ENCODE results near the gene UCKL1. TPM values are rescaled to one million over a fixed set of nuclear protein-coding genes. Genes with fewer than 3 reads are reported as not detected.
A peak's percentile ranks its signal among the peaks of the same experiment; 100 is the strongest.

The UCKL1 gene
- total RNA-seq, 2 experiments from 2014 or later, result 41.3 to 46.1 TPM

DNA sequence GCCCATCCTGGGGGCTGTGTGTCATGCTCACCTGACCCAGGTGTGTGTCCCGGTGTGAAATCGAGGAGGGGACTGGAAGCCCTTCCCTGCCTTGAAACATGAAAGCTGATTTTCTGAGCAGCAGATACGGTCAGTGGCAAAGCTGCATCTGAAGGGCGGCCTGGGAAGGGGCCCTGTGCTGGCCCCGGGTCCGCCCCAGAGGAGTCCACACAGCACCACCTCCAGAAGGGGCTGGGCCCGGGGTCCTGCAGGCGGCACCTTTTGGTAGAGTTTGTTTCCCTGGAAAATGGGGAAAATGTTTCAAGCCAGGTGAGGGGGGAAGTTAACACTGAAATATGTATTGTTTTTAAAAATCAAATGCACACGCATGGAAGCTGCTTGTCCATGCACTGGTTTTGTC is 20.8 kb downstream of the UCKL1 start:
- DNase-seq (peak in 1 of 14 experiments; percentile 8), ATAC-seq (ENCODE audit: poor library complexity) (no peak)
- ChIA-PET POLR2A (no interaction called here), CTCF (no interaction called here)
- H3K4me3 Mint-ChIP-seq, result no peak overlapping the region
- intact Hi-C loops (cut with DNase I, micrococcal nuclease), result no loop called here
- Histone ChIP-seq H3K4me3 (ENCODE audit: low read length) (no peak overlapping the region), H3K36me3 (ENCODE audit: insufficient read depth, low read length) (peaks cover 60% of the 10 kb centered on the region), H3K27ac (ENCODE audit: low read depth in 1 of 2, low read length in 2 of 2) (no peak overlapping the region), H3K4me1 (ENCODE audit: insufficient read depth, low read length) (no peaks in the 10 kb centered on the region), H3K9me3 (ENCODE audit: control insufficient read depth in 1 of 2, insufficient read depth in 1 of 2, low read length in 2 of 2) (peaks cover 0 to 9% of the 10 kb centered on the region in 2 experiments), H3K27me3 (ENCODE audit: control insufficient read depth in 1 of 2, insufficient read depth in 2 of 2, low read length in 2 of 2) (no peaks in the 10 kb centered on the region)
- H3K4me1 Mint-ChIP-seq (ENCODE audit: low read depth), result peaks cover 5% of the 10 kb centered on the region
- peaks cover 53% of the 10 kb centered on the region for H3K36me3 Mint-ChIP-seq (ENCODE audit: low read depth)
- no peaks in the 10 kb centered on the region for H3K27me3 Mint-ChIP-seq
- no peak overlapping the region for H3K27ac Mint-ChIP-seq
- H3K9me3 Mint-ChIP-seq, result no peaks in the 10 kb centered on the region
- TF ChIP-seq, protein P1, sequence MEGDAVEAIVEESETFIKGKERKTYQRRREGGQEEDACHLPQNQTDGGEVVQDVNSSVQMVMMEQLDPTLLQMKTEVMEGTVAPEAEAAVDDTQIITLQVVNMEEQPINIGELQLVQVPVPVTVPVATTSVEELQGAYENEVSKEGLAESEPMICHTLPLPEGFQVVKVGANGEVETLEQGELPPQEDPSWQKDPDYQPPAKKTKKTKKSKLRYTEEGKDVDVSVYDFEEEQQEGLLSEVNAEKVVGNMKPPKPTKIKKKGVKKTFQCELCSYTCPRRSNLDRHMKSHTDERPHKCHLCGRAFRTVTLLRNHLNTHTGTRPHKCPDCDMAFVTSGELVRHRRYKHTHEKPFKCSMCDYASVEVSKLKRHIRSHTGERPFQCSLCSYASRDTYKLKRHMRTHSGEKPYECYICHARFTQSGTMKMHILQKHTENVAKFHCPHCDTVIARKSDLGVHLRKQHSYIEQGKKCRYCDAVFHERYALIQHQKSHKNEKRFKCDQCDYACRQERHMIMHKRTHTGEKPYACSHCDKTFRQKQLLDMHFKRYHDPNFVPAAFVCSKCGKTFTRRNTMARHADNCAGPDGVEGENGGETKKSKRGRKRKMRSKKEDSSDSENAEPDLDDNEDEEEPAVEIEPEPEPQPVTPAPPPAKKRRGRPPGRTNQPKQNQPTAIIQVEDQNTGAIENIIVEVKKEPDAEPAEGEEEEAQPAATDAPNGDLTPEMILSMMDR (IDR thresholded peaks at IDR 0.05), result no peak

DNA sequence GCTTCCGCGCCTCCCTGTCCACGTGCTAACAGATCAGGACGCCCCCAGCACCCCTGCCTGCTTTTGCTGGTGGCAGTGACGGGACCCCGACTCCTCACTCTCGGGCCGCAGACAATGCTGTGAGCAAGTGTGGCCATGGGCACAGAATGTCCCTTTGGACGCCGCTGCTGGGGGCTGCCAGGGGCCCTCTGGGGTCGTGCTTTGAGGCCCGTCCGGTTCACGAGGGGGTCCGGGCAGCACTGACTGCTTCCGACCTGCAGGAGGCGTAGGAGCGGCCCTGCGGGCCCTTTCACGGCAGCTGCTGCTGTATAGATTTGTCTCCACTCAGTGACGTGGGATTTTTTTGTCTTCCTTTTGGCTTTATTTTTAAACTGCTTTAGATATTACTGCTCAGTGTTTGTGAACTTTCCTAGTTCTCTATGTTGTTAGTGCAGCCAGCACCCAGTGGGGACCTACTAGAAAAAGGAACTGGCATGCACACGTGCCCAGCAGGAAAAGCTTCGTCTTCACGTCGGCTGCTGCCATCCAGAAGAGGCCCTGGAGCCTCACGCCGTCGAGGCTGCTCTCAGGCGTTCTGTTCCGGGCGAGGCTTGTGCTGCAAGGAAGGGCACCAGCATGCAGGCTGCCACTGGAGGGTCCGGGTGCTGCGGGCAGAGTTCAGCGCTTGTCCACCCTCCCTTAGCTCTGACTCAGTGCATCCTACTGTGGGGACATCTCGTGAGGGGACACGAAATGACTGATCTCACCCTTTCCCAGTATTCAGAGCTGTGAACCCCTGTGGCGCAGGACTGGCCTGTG is 21.7 kb downstream of the UCKL1 start:
- Histone ChIP-seq H3K4me1 (ENCODE audit: insufficient read depth, low read length) (no peaks in the 10 kb centered on the region), H3K9me3 (ENCODE audit: control insufficient read depth in 1 of 2, insufficient read depth in 1 of 2, low read length in 2 of 2) (peaks cover 0 to 6% of the 10 kb centered on the region in 2 experiments), H3K27me3 (ENCODE audit: control insufficient read depth in 1 of 2, insufficient read depth in 2 of 2, low read length in 2 of 2) (no peaks in the 10 kb centered on the region), H3K27ac (ENCODE audit: low read depth in 1 of 2, low read length in 2 of 2) (no peak overlapping the region), H3K36me3 (ENCODE audit: insufficient read depth, low read length) (peaks cover 60% of the 10 kb centered on the region), H3K4me3 (ENCODE audit: low read length) (no peak overlapping the region)
- ChIA-PET CTCF (no interaction called here), POLR2A (no interaction called here)
- intact Hi-C loops (cut with DNase I, micrococcal nuclease), result no loop called here
- H3K27ac Mint-ChIP-seq, result no peak overlapping the region
- TF ChIP-seq, protein P1 (IDR thresholded peaks at IDR 0.05), result peak; percentile 22
- H3K9me3 Mint-ChIP-seq, result no peaks in the 10 kb centered on the region
- H3K4me1 Mint-ChIP-seq (ENCODE audit: low read depth), result peaks cover 5% of the 10 kb centered on the region
- H3K4me3 Mint-ChIP-seq, result no peak overlapping the region
- peak in 1 of 14 experiments; percentile 33 for DNase-seq
- peaks cover 60% of the 10 kb centered on the region for H3K36me3 Mint-ChIP-seq (ENCODE audit: low read depth)
- H3K27me3 Mint-ChIP-seq, result no peaks in the 10 kb centered on the region
- no peak for ATAC-seq (ENCODE audit: poor library complexity)

DNA sequence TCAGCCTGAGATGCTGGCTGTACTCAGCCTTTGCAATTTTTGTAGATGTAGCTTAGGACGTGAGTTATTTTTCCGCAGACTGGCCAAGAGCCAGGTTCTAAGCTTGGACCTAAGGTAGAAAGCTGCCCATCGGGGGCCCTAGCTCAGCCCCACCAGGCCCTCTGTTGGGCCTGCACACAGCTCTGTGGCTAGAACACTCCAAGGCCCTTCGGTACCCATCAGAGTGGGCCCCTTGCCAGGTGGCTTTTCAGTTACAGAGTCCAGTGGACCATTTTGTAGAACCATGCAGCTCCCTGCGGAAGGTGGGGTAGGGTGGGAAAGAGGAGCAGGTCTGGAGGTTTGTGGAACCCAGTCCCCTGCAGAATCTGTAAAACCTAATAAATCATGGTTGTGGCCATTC is 22.6 kb downstream of the UCKL1 start:
- Mint-ChIP-seq H3K27me3 (no peaks in the 10 kb centered on the region), H3K9me3 (no peaks in the 10 kb centered on the region), H3K27ac (no peak overlapping the region), H3K36me3 (ENCODE audit: low read depth) (peaks cover 67% of the 10 kb centered on the region), H3K4me3 (no peak overlapping the region), H3K4me1 (ENCODE audit: low read depth) (peaks cover 5% of the 10 kb centered on the region)
- Histone ChIP-seq H3K4me1 (ENCODE audit: insufficient read depth, low read length) (no peaks in the 10 kb centered on the region), H3K27me3 (ENCODE audit: control insufficient read depth in 1 of 2, insufficient read depth in 2 of 2, low read length in 2 of 2) (no peaks in the 10 kb centered on the region), H3K36me3 (ENCODE audit: insufficient read depth, low read length) (peaks cover 67% of the 10 kb centered on the region), H3K4me3 (ENCODE audit: low read length) (no peak overlapping the region), H3K27ac (ENCODE audit: low read depth in 1 of 2, low read length in 2 of 2) (no peak overlapping the region), H3K9me3 (ENCODE audit: control insufficient read depth in 1 of 2, insufficient read depth in 1 of 2, low read length in 2 of 2) (peaks cover 0 to 6% of the 10 kb centered on the region in 2 experiments)
- TF ChIP-seq, protein P1 (IDR thresholded peaks at IDR 0.05), result no peak
- intact Hi-C loops (cut with DNase I, micrococcal nuclease), result no loop called here
- DNase-seq, result peak in 1 of 14 experiments; percentile 3
- no peak for ATAC-seq (ENCODE audit: poor library complexity)
- POLR2A ChIA-PET, result no interaction called here
- CTCF ChIA-PET, result no interaction called here

Data from CD4-positive, alpha-beta T cell (primary cell).